Stimulated activated CD4-positive, alpha-beta T cell treated with anti-CD3 and anti-CD28 coated beads, Interleukin-12 subunit alpha, Interleukin-12 subunit beta, amount 100 ng/mL, for 48 hours (primary cell): ENCODE results near the gene HMGXB3.
"Not testable (repeated sequence)": the region's sequence is repeated elsewhere in the genome, so short reads cannot be mapped to it uniquely, and the experiment has no call there.

Experiments
- DNase-seq, 3 donors: peaks; one replicate each; pipeline ENCODE4 v3.0.0-alpha.2; 2020; ENCODE audit warnings: low read depth in 2 of 3, low spot score in 1 of 3

The HMGXB3 gene

GRCh38 chr5:150084754-150085153 is 84.2 kb downstream of the HMGXB3 start:
- DNase-seq = not testable (repeated sequence)

GRCh38 chr5:150085191-150085912 is 84.8 kb downstream of the HMGXB3 start:
- DNase-seq = no peak

- DNase-seq = no peak
Measured at GRCh38 chr5:150085950-150086715, 85.6 kb downstream of the HMGXB3 start, which contains the start of gene CSF1R. Gene CSF1R (minus strand): TSS chr5:150086554. CDS start chr5:150086427, 127 bp downstream.

GRCh38 chr5:150092159-150092787 is 91.7 kb downstream of the HMGXB3 start:
- DNase-seq = no peak

- DNase-seq = no peak
Measured at GRCh38 chr5:150097152-150097551, 96.6 kb downstream of the HMGXB3 start.

GRCh38 chr5:150101023-150101422 is 100.5 kb downstream of the HMGXB3 start:
- no peak for DNase-seq
